ENCODE measurements around the gene NECAB3. TPM values are rescaled to one million over a fixed set of nuclear protein-coding genes. Genes with fewer than 3 reads are reported as not detected.

The NECAB3 gene
- total RNA-seq, 2 experiments from 2014 or later = 62.4 to 79.4 TPM

- H3K4me2 ChIP-seq (ENCODE audit: low read length) = no peak overlapping the region
- no peaks in the 10 kb centered on the region for H3K9me2 ChIP-seq (ENCODE audit: insufficient read depth, low read length)
- no peak for DNase-seq (ENCODE audit: low spot score)
- H2AFZ ChIP-seq (ENCODE audit: low read length) = no peak overlapping the region
- ChIA-PET POLR2A (no interaction called here), CTCF (ENCODE audit: unreplicated experiment) (no interaction called here)
- H3K27ac ChIP-seq (ENCODE audit: low read depth, low read length, poor library complexity, severe bottlenecking) = no peak overlapping the region
- BruUV-seq (replicated peaks) = no TSS peak
- intact Hi-C loops (cut with micrococcal nuclease; ENCODE audit: unreplicated experiment) = loop anchor here (2.0 to 10.0 kb wide), 4 partner anchors 91 to 1927 kb away; partner anchors contain the start of genes EIF2S2 and SPAG4
- H4K20me1 ChIP-seq (ENCODE audit: insufficient read depth, low read length) = peaks cover 14% of the 10 kb centered on the region
- H3K4me1 ChIP-seq (ENCODE audit: insufficient read depth, low read length, poor library complexity, severe bottlenecking) = peaks cover 55% of the 10 kb centered on the region
- H3K79me2 ChIP-seq (ENCODE audit: insufficient read depth, low read depth, low read length) = peaks cover 21% of the 10 kb centered on the region
- H3K4me3 ChIP-seq (ENCODE audit: low read depth, low read length, poor library complexity, severe bottlenecking) = no peak overlapping the region
- H3K36me3 ChIP-seq (ENCODE audit: insufficient read depth, low read length) = peaks cover 19% of the 10 kb centered on the region
- TF ChIP-seq EZH2phosphoT487 (IDR thresholded peaks at IDR 0.05; ENCODE audit: borderline replicate concordance, low read depth, low read length) = no peak
- no peak for TF ChIP-seq CTCF (conservative IDR thresholded peaks at IDR 0.05; ENCODE audit: low read length)
- no peaks in the 10 kb centered on the region for H3K9me3 ChIP-seq (ENCODE audit: low read length)
Measured at GRCh38 chr20:33687993-33688937, 14.0 kb upstream of the NECAB3 start.

GRCh38 chr20:33687370-33687915 lies 13.2 kb upstream of the NECAB3 start:
- BruUV-seq (replicated peaks) = no TSS peak
- no peak for DNase-seq (ENCODE audit: low spot score)
- Histone ChIP-seq H3K4me2 (ENCODE audit: low read length) (no peak overlapping the region), H3K4me1 (ENCODE audit: insufficient read depth, low read length, poor library complexity, severe bottlenecking) (peaks cover 60% of the 10 kb centered on the region), H2AFZ (ENCODE audit: low read length) (no peak overlapping the region), H3K4me3 (ENCODE audit: low read depth, low read length, poor library complexity, severe bottlenecking) (no peak overlapping the region), H3K36me3 (ENCODE audit: insufficient read depth, low read length) (peaks cover 28% of the 10 kb centered on the region), H3K9me2 (ENCODE audit: insufficient read depth, low read length) (no peaks in the 10 kb centered on the region), H3K27ac (ENCODE audit: low read depth, low read length, poor library complexity, severe bottlenecking) (no peak overlapping the region), H3K9me3 (ENCODE audit: low read length) (no peaks in the 10 kb centered on the region), H3K79me2 (ENCODE audit: insufficient read depth, low read depth, low read length) (peaks cover 29% of the 10 kb centered on the region), H4K20me1 (ENCODE audit: insufficient read depth, low read length) (peaks cover 14% of the 10 kb centered on the region)
- no peak for TF ChIP-seq EZH2phosphoT487 (IDR thresholded peaks at IDR 0.05; ENCODE audit: borderline replicate concordance, low read depth, low read length)
- TF ChIP-seq CTCF (conservative IDR thresholded peaks at IDR 0.05; ENCODE audit: low read length) = no peak
- CTCF ChIA-PET (ENCODE audit: unreplicated experiment) = no interaction called here
- POLR2A ChIA-PET = interaction anchor here (1.2 to 1.3 kb wide), 2 partner anchors 23 to 286 kb away, joined by 3 read pairs; partner anchors contain the start of gene CDK5RAP1
- intact Hi-C loops (cut with micrococcal nuclease; ENCODE audit: unreplicated experiment) = loop anchor here (2.0 to 10.0 kb wide), 4 partner anchors 91 to 1927 kb away; partner anchors contain the start of genes EIF2S2 and SPAG4
